SK-N-SH treated with all-trans-retinoic acid at 6 μM for 48 hours (cell line): Measurements from ENCODE around the gene FBLN2.

Experiments
- ARNTL ChIP-seq: fragments of 450-650 bp; formaldehyde crosslinking; IDR thresholded peaks from 2 replicates; pipeline ENCODE4 v1.5.0; 2020; ENCODE audit warnings: low read depth, mild to moderate bottlenecking, moderate library complexity, borderline replicate concordance
- GLIS3 ChIP-seq: fragments of 250-450 bp; sonication (Bioruptor Pico); IDR thresholded peaks from 2 replicates; pipeline ENCODE4 v1.5.0; 2020; ENCODE audit warnings: mild to moderate bottlenecking, moderate library complexity
- ISL1 ChIP-seq: fragments of 250-450 bp; sonication (Bioruptor Pico); IDR thresholded peaks from 2 replicates; pipeline ENCODE4 v2.1.2; 2022; ENCODE audit warnings: mild to moderate bottlenecking, moderate library complexity
- OSR1 ChIP-seq: fragments of 250-450 bp; sonication (Bioruptor Pico); IDR thresholded peaks from 2 replicates; pipeline ENCODE4 v1.8.0; 2022; ENCODE audit warnings: moderate library complexity, mild to moderate bottlenecking, inconsistent platforms
- PPARA ChIP-seq: fragments of 250-450 bp; sonication (Bioruptor Pico); IDR thresholded peaks from 2 replicates; pipeline ENCODE4 v1.5.0; 2020; ENCODE audit warnings: mild to moderate bottlenecking, borderline replicate concordance

DNA sequence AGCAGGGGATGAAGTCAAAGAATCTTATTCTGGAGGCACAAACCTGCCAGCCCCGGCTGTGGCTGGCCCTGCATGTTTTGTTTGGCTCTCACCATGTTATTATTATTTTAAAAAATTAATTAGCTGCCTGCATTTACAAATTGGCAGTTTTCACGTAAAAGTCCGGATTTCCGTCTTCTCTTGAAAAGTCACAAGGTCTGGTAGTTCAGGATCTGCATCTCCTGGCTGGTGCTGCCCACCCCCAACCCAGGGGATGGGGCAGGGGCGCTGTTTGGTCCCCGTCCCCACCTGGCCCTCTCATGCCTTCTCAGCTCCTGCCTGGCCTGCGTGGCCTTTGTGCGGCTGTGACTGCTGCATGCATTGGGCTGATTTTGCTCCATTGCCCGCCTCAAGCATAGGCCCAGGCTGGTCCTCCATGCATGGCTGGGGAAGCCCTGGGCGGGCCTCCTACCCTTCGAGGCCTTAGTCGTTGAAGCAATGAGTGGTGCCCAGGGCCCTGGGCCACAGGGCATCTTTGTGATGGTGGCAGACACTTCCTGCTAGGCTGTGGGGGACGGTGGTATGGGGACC lies 2.0 kb downstream of the FBLN2 start:
- TF ChIP-seq OSR1 (CRISPR knock-in tag) (no peak), PPARA (CRISPR knock-in tag) (no peak), ARNTL (CRISPR knock-in tag) (no peak), ISL1 (CRISPR knock-in tag) (no peak), GLIS3 (CRISPR knock-in tag) (no peak)
